Measurements from ENCODE around the gene GPR63.
A peak's percentile ranks its signal among the peaks of the same experiment; 100 is the strongest.

Gene GPR63

GRCh38 chr6:96837081-96837971 lies at the start of gene GPR63:
GPR63 (minus strand) TSS chr6:96837477; CDS start chr6:96799731, 37,746 bp downstream.
- peak; percentile 35 to 70 for DNase-seq

- no peak for DNase-seq
Observed at GRCh38 chr6:96886519-96886918, 49.2 kb upstream of the GPR63 start.

GRCh38 chr6:96885187-96885631 lies 47.9 kb upstream of the GPR63 start:
- DNase-seq: peak; percentile 77 to 84

GRCh38 chr6:96878143-96878542 lies 40.9 kb upstream of the GPR63 start:
- no peak for DNase-seq

GRCh38 chr6:96876886-96877545 lies 39.7 kb upstream of the GPR63 start:
- DNase-seq: no peak

- DNase-seq: no peak
Observed at GRCh38 chr6:96872976-96873375, 35.7 kb upstream of the GPR63 start.

GRCh38 chr6:96865055-96865405 lies 27.8 kb upstream of the GPR63 start:
- no peak for DNase-seq

GRCh38 chr6:96864216-96865054 lies 27.2 kb upstream of the GPR63 start:
- no peak for DNase-seq

GRCh38 chr6:96862560-96862959 lies 25.3 kb upstream of the GPR63 start:
- DNase-seq: no peak

- no peak for DNase-seq
Observed at GRCh38 chr6:96861588-96861987, 24.3 kb upstream of the GPR63 start.

GRCh38 chr6:96856856-96857255 lies 19.6 kb upstream of the GPR63 start:
- DNase-seq: no peak

- no peak for DNase-seq
Observed at GRCh38 chr6:96853083-96853482, 15.8 kb upstream of the GPR63 start.

GRCh38 chr6:96852605-96853004 lies 15.3 kb upstream of the GPR63 start:
- no peak for DNase-seq

GRCh38 chr6:96851858-96852257 lies 14.6 kb upstream of the GPR63 start:
- no peak for DNase-seq

- DNase-seq: no peak
Observed at GRCh38 chr6:96849615-96850014, 12.3 kb upstream of the GPR63 start.

GRCh38 chr6:96844530-96844929 lies 7.3 kb upstream of the GPR63 start:
- DNase-seq: no peak

GRCh38 chr6:96841345-96841744 lies 4.1 kb upstream of the GPR63 start:
- no peak for DNase-seq

GRCh38 chr6:96836631-96837080 lies 621 bp downstream of the GPR63 start:
- peak in 1 of 2 experiments; percentile 21 for DNase-seq

GRCh38 chr6:96834070-96834469 lies 3.2 kb downstream of the GPR63 start:
- DNase-seq: no peak

- DNase-seq: no peak
Observed at GRCh38 chr6:96832780-96833179, 4.5 kb downstream of the GPR63 start.

- DNase-seq: no peak
Observed at GRCh38 chr6:96826865-96827264, 10.4 kb downstream of the GPR63 start.

- no peak for DNase-seq
Observed at GRCh38 chr6:96823743-96824142, 13.5 kb downstream of the GPR63 start.

- DNase-seq: no peak
Observed at GRCh38 chr6:96821034-96821433, 16.2 kb downstream of the GPR63 start.
